ENCODE data around the gene LRSAM1.

LRSAM1 gene

DNA sequence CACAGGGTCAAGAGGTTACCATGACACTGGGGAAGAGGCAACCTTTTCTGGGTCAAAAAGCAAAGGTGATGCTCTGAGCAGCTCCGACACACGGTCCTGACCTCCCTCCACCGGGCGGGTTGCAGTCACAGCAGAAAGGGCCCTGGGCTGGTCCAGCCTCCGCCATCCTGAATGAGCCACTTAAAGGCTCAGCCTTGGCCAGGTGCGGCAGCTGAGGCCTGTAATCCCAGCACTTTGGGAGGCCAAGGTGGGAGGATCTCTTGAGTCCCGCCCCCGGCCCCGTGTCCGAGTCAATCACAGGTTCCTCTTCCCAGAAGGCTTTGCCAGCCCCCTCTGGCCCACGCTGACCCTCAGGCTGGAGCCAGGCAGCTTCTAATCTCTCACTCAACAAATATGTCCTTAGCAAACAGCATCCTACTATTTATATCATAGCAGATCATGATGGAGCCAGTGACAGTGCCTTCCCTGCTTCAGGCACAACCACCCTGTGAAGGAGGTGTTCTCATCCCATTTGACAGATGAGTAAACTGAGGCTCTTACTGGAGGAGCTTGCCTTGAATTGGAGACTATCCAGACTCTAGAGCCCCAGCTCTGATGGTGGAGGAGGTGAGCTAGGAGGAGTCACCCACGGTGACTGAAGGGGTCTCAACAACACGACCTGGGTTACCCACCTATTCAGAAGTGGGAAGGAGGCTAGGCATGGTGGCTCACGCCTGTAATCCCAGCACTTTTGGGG is 79.1 kb downstream of the LRSAM1 start:
- TF ChIP-seq CTCF (conservative IDR thresholded peaks at IDR 0.05; ENCODE audit: control insufficient read depth, insufficient read depth, low read depth, low read length): no peak
- DNase-seq (ENCODE audit: low read depth): no peak
- H3K4me3 ChIP-seq (ENCODE audit: control insufficient read depth, low read depth, low read length): no peak overlapping the region

DNA sequence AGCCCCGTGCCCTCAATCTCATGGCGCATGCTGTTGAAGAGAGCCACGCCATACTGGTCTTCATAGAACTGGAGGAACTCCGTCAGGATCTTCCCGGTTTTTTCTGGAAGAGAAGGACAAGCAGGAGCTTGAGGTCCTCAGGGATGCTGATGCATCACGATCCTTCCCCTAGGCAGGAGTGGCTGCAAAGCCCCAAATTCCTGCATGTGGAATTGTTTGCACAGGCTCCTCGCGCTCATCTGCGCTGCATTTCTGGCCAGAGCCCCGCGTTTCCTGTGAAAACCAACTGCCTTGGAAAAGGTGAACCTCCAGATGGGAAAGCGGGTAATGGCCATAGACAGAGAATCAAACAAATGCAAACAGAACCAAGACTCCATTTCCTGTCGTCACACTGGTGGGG is 80.4 kb downstream of the LRSAM1 start:
- TF ChIP-seq CTCF (conservative IDR thresholded peaks at IDR 0.05; ENCODE audit: control insufficient read depth, insufficient read depth, low read depth, low read length): no peak
- no peak overlapping the region for H3K4me3 ChIP-seq (ENCODE audit: control insufficient read depth, low read depth, low read length)
- no peak for DNase-seq (ENCODE audit: low read depth)

GRCh38 chr9:127534250-127534906 is 83.1 kb downstream of the LRSAM1 start:
- DNase-seq (ENCODE audit: low read depth): no peak
- H3K4me3 ChIP-seq (ENCODE audit: control insufficient read depth, low read depth, low read length): no peak overlapping the region
- no peak for TF ChIP-seq CTCF (conservative IDR thresholded peaks at IDR 0.05; ENCODE audit: control insufficient read depth, insufficient read depth, low read depth, low read length)

GRCh38 chr9:127534931-127535330 is 83.6 kb downstream of the LRSAM1 start:
- no peak overlapping the region for H3K4me3 ChIP-seq (ENCODE audit: control insufficient read depth, low read depth, low read length)
- no peak for TF ChIP-seq CTCF (conservative IDR thresholded peaks at IDR 0.05; ENCODE audit: control insufficient read depth, insufficient read depth, low read depth, low read length)
- no peak for DNase-seq (ENCODE audit: low read depth)

DNA sequence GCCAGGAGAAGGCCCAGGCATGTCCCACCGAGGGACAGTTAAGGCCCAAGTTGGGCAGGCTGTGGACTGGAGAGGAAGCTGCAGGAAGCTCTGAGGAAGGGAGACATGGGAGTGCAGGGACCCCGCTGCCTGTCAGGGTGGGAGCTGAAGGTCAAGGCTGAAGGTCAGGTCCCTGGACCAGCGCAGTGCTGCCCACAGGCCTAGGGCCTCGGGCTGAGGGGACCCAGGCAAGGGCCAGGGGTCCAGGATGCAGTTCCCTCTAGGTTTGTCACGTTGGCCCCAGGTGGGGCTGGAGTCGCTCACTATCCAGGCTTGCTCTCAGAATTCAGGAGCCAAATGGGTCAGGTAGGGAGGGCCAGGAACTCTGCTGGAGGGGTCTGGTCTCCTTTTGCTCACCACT is 84.1 kb downstream of the LRSAM1 start:
- no peak for DNase-seq (ENCODE audit: low read depth)
- H3K4me3 ChIP-seq (ENCODE audit: control insufficient read depth, low read depth, low read length): no peak overlapping the region
- no peak for TF ChIP-seq CTCF (conservative IDR thresholded peaks at IDR 0.05; ENCODE audit: control insufficient read depth, insufficient read depth, low read depth, low read length)

GRCh38 chr9:127535834-127536233 is 84.5 kb downstream of the LRSAM1 start:
- H3K4me3 ChIP-seq (ENCODE audit: control insufficient read depth, low read depth, low read length): no peak overlapping the region
- no peak for TF ChIP-seq CTCF (conservative IDR thresholded peaks at IDR 0.05; ENCODE audit: control insufficient read depth, insufficient read depth, low read depth, low read length)
- peak; percentile 51 for DNase-seq (ENCODE audit: low read depth)
